HG03378 (cell line): Measurements from ENCODE around the gene BSN.

Experiments
- ATAC-seq: cut with Tn5 transposase; IDR thresholded peaks from one replicate; pipeline ENCODE4 v1.9.1; 2021; ENCODE audit warnings: mild to moderate bottlenecking, moderate library complexity; ENCODE audit not compliant: unreplicated experiment

BSN gene

GRCh38 chr3:49652218-49652902, 98.1 kb downstream of the BSN start:
- no peak for ATAC-seq

- no peak for ATAC-seq
These were observed 98.7 kb downstream of the BSN start for GRCh38 chr3:49652903-49653415.

GRCh38 chr3:49653621-49654020, 99.3 kb downstream of the BSN start:
- ATAC-seq, result no peak

- ATAC-seq, result no peak
These were observed 100.0 kb downstream of the BSN start for GRCh38 chr3:49654176-49654825.

- no peak for ATAC-seq
These were observed 100.8 kb downstream of the BSN start for GRCh38 chr3:49654955-49655556.

- no peak for ATAC-seq
These were observed 101.5 kb downstream of the BSN start for GRCh38 chr3:49655731-49656285.

GRCh38 chr3:49656541-49657112, 102.3 kb downstream of the BSN start:
- ATAC-seq, result no peak

- ATAC-seq, result no peak
These were observed 103.1 kb downstream of the BSN start for GRCh38 chr3:49657208-49657915.

- no peak for ATAC-seq
These were observed 104.4 kb downstream of the BSN start for GRCh38 chr3:49658711-49659110.

GRCh38 chr3:49659756-49660155, 105.5 kb downstream of the BSN start:
- ATAC-seq, result no peak

GRCh38 chr3:49661281-49661680, 107.0 kb downstream of the BSN start:
- no peak for ATAC-seq

GRCh38 chr3:49662021-49662420, 107.7 kb downstream of the BSN start:
- no peak for ATAC-seq

GRCh38 chr3:49662720-49663413, 108.6 kb downstream of the BSN start:
- ATAC-seq, result no peak

GRCh38 chr3:49663831-49664230, 109.6 kb downstream of the BSN start:
- no peak for ATAC-seq

- no peak for ATAC-seq
These were observed 110.0 kb downstream of the BSN start for GRCh38 chr3:49664300-49664699.

GRCh38 chr3:49665822-49666519, 111.7 kb downstream of the BSN start:
- ATAC-seq, result no peak

GRCh38 chr3:49666592-49666991, 112.3 kb downstream of the BSN start:
- ATAC-seq, result no peak

GRCh38 chr3:49667701-49668413, 113.6 kb downstream of the BSN start:
- no peak for ATAC-seq

GRCh38 chr3:49668414-49668797, 114.1 kb downstream of the BSN start:
- no peak for ATAC-seq
